K562 (cell line): Measurements from ENCODE around the gene GGT1. TPM values are rescaled to one million over a fixed set of nuclear protein-coding genes. Genes with fewer than 3 reads are reported as not detected.

ENCODE experiments used
- BHLHE40 ChIP-seq: IDR thresholded peaks from 2 replicates; pipeline ENCODE4 v1.6.1; 2011; ENCODE audit warnings: low read length, improper control_type of control experiment
- CBX3 ChIP-seq, 2 experiments: IDR thresholded peaks; 1 replicate in 1 of 2; 2 replicates in 1 of 2; pipeline ENCODE4 v1.6.1; 2012; ENCODE audit warnings: inconsistent platforms in 2 of 2, low read length in 2 of 2, borderline replicate concordance in 1 of 2, control low read depth in 1 of 2
- FOXM1 ChIP-seq, 2 experiments: fragments of 450-650 bp in 1 of 2; sonication (generic) in 1 of 2; formaldehyde crosslinking in 1 of 2; IDR thresholded peaks; 2 replicates each; pipeline versions ENCODE4 v1.6.1 to v1.9.0; 2017 to 2022; ENCODE audit warnings: low read depth in 2 of 2, mild to moderate bottlenecking in 2 of 2, missing genetic modification reagents in 1 of 2, moderate library complexity in 1 of 2
- KHSRP ChIP-seq: fragments of 450-650 bp; IDR thresholded peaks from 2 replicates; pipeline ENCODE4 v1.6.1; 2017
- MTA1 ChIP-seq: fragments of 450-650 bp; IDR thresholded peaks from 2 replicates; pipeline ENCODE4 v1.6.1; 2017; ENCODE audit warnings: borderline replicate concordance
- PHTF2 ChIP-seq: fragments of 250-450 bp; sonication (Bioruptor Pico); IDR thresholded peaks from 2 replicates; pipeline ENCODE4 v1.5.0; 2021; ENCODE audit warnings: mild to moderate bottlenecking
- SMARCA5 ChIP-seq: fragments of 450-650 bp; IDR thresholded peaks from 2 replicates; pipeline ENCODE4 v1.6.1; 2016
- SP2 ChIP-seq: IDR thresholded peaks from 2 replicates; pipeline ENCODE4 v1.6.1; 2011; ENCODE audit warnings: mild to moderate bottlenecking, low read depth, low read length, moderate library complexity; ENCODE audit not compliant: poor library complexity, severe bottlenecking; ENCODE audit errors: extremely low read depth
- TRIM28 ChIP-seq: fragments of 450-650 bp; IDR thresholded peaks from 2 replicates; pipeline ENCODE4 v1.6.1; 2017
- ZBED1 ChIP-seq: IDR thresholded peaks from 2 replicates; pipeline ENCODE4 v1.6.1; 2014
- ZC3H11A ChIP-seq: IDR thresholded peaks from 2 replicates; pipeline ENCODE4 v1.6.1; 2012; ENCODE audit warnings: low read depth, low read length, improper control_type of control experiment
- ZNF274 ChIP-seq: IDR thresholded peaks from 2 replicates; pipeline ENCODE4 v1.6.1; 2011; ENCODE audit warnings: low read depth, mild to moderate bottlenecking, low read length, moderate library complexity, borderline replicate concordance
- ZNF445 ChIP-seq: fragments of 250-450 bp; sonication (Bioruptor Pico); IDR thresholded peaks from 2 replicates; pipeline ENCODE4 v1.4.0; 2020; ENCODE audit warnings: low read depth, mild to moderate bottlenecking, moderate library complexity
- polyA plus RNA-seq, 8 experiments: library from polyadenylated mRNA; depleted of rRNA in 4 of 8; stranded (reverse) in 5 of 8; unstranded in 3 of 8; fragments of >200 nt; fragmentation: Nextera tagmentation in 2 of 8; fragmentation: Illumina TruSeq in 1 of 8; extraction: Ambion mirVana in 2 of 8; extraction: Trizol in 1 of 8; gene quantifications; 2 replicates each; pipeline versions ENCODE4 v1.2.1 to v1.2.3, GENCODE V29; 2011 to 2014; ENCODE audit warnings: inconsistent platforms in 1 of 8, missing spikeins in 1 of 8
- total RNA-seq, 7 experiments: library from RNA; depleted of rRNA in 6 of 7; stranded (reverse); fragments of >200 nt in 6 of 7; fragmentation: Illumina TruSeq in 2 of 7; extraction: Trizol in 2 of 7; gene quantifications; 2 replicates each; pipeline versions ENCODE4 v1.2.1 to v1.2.3, GENCODE V29; 2011 to 2021; ENCODE audit warnings: low replicate concordance in 1 of 7
- TF ChIP-seq, protein P1 (sequence below): fragments of 250-450 bp; sonication (Bioruptor Pico); IDR thresholded peaks from 2 replicates; pipeline ENCODE4 v1.9.0; 2021; ENCODE audit warnings: mild to moderate bottlenecking, inconsistent platforms
- TF ChIP-seq, protein P2 (sequence below): IDR thresholded peaks from 2 replicates; pipeline ENCODE4 v1.6.1; 2016; ENCODE audit warnings: missing genetic modification characterization, missing compliant biosample characterization
- TF ChIP-seq, protein P3 (sequence below): fragments of 450-650 bp; IDR thresholded peaks from 2 replicates; pipeline ENCODE4 v1.6.1; 2017; ENCODE audit warnings: antibody characterized with exemption, mild to moderate bottlenecking
- TF ChIP-seq, protein P4 (sequence below): fragments of 450-650 bp; IDR thresholded peaks from 2 replicates; pipeline ENCODE4 v1.6.1; 2016; ENCODE audit warnings: mild to moderate bottlenecking

The GGT1 gene
- total and polyA plus RNA-seq, 9 of the 15 experiments (the other 6 are each of a cell fraction or from before 2014, with no cell fraction given) = 0.46 to 11.8 (median 6.9) TPM

DNA sequence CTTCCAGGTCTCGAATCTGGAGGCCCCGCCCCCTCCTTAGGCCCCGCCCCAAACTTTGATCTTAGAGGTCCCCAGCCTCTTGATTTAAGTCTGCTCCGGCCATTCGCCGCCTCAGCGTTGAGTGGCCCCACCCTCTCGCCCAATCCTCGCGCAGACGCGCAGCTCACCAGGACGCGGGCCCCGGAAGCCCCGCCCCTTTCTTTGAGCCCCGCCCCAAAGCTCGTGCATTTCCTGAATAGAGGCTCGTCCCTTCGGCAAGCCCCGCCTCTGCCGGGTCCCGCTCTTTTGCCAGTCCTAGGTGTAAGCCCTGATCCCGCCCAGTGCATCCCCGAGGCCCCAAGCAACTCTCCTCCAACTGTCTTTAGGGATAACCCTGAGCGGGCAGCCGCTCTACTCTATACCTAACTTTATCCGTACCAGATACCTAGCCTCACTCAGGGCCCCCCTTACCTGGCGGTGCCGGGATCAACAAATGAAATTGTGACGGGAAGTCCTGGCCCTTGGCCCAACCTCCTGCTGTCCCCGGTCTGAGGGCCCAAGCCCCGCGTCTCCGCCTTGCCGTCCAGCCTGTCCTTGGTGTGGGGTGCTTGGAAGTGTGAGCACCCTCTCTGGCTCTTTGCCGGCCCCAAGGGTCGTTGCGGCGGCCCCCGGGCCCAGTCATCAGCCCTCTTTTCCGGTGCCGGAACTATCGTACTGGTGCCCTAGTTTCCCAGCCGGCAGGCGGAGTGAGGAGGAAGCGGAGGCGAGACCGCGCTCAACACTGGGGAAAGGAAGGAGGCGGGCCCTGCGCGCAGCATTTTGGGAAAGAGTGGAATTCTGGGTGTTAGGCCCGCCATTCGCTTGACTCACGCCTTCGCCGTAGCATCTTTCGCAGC is 47.6 kb upstream of the GGT1 start, which contains the start of gene SNRPD3 (continued):
- TF ChIP-seq, protein P1, sequence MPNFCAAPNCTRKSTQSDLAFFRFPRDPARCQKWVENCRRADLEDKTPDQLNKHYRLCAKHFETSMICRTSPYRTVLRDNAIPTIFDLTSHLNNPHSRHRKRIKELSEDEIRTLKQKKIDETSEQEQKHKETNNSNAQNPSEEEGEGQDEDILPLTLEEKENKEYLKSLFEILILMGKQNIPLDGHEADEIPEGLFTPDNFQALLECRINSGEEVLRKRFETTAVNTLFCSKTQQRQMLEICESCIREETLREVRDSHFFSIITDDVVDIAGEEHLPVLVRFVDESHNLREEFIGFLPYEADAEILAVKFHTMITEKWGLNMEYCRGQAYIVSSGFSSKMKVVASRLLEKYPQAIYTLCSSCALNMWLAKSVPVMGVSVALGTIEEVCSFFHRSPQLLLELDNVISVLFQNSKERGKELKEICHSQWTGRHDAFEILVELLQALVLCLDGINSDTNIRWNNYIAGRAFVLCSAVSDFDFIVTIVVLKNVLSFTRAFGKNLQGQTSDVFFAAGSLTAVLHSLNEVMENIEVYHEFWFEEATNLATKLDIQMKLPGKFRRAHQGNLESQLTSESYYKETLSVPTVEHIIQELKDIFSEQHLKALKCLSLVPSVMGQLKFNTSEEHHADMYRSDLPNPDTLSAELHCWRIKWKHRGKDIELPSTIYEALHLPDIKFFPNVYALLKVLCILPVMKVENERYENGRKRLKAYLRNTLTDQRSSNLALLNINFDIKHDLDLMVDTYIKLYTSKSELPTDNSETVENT (CRISPR knock-in tag) = no peak
- TF ChIP-seq ZNF445 = no peak
- no peak for TF ChIP-seq BHLHE40
- no peak for TF ChIP-seq ZBED1
- TF ChIP-seq, protein P2, sequence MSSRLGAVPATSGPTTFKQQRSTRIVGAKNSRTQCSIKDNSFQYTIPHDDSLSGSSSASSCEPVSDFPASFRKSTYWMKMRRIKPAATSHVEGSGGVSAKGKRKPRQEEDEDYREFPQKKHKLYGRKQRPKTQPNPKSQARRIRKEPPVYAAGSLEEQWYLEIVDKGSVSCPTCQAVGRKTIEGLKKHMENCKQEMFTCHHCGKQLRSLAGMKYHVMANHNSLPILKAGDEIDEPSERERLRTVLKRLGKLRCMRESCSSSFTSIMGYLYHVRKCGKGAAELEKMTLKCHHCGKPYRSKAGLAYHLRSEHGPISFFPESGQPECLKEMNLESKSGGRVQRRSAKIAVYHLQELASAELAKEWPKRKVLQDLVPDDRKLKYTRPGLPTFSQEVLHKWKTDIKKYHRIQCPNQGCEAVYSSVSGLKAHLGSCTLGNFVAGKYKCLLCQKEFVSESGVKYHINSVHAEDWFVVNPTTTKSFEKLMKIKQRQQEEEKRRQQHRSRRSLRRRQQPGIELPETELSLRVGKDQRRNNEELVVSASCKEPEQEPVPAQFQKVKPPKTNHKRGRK (tag) = no peak
- TF ChIP-seq MTA1 = peak; percentile 40; the same call in 1 of the 2 replicates
- peak; percentile 53 for TF ChIP-seq SP2
- TF ChIP-seq TRIM28 = 0 out of 2 replicates have a peak, but pooled peaks have one; percentile 45
- TF ChIP-seq KHSRP = no peak
- TF ChIP-seq, protein P3, sequence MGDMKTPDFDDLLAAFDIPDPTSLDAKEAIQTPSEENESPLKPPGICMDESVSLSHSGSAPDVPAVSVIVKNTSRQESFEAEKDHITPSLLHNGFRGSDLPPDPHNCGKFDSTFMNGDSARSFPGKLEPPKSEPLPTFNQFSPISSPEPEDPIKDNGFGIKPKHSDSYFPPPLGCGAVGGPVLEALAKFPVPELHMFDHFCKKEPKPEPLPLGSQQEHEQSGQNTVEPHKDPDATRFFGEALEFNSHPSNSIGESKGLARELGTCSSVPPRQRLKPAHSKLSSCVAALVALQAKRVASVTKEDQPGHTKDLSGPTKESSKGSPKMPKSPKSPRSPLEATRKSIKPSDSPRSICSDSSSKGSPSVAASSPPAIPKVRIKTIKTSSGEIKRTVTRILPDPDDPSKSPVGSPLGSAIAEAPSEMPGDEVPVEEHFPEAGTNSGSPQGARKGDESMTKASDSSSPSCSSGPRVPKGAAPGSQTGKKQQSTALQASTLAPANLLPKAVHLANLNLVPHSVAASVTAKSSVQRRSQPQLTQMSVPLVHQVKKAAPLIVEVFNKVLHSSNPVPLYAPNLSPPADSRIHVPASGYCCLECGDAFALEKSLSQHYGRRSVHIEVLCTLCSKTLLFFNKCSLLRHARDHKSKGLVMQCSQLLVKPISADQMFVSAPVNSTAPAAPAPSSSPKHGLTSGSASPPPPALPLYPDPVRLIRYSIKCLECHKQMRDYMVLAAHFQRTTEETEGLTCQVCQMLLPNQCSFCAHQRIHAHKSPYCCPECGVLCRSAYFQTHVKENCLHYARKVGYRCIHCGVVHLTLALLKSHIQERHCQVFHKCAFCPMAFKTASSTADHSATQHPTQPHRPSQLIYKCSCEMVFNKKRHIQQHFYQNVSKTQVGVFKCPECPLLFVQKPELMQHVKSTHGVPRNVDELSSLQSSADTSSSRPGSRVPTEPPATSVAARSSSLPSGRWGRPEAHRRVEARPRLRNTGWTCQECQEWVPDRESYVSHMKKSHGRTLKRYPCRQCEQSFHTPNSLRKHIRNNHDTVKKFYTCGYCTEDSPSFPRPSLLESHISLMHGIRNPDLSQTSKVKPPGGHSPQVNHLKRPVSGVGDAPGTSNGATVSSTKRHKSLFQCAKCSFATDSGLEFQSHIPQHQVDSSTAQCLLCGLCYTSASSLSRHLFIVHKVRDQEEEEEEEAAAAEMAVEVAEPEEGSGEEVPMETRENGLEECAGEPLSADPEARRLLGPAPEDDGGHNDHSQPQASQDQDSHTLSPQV = 0 out of 2 replicates have a peak, but pooled peaks have one; percentile 24
- TF ChIP-seq PHTF2 (CRISPR knock-in tag) = no peak
- no peak for TF ChIP-seq SMARCA5
- TF ChIP-seq CBX3 (IDR thresholded peaks at IDR 0.05; ENCODE audit: borderline replicate concordance in 1 of 2, low read length in 2 of 2) = peak in 1 of 2 experiments; percentile 61; a peak in 1 of 3 replicates
- 0 out of 2 replicates have a peak, but pooled peaks have one; percentile 22 for TF ChIP-seq FOXM1 (IDR thresholded peaks at IDR 0.05; ENCODE audit: low read depth)
- no peak for TF ChIP-seq FOXM1 (CRISPR knock-in tag; IDR thresholded peaks at IDR 0.05; ENCODE audit: low read depth)
- TF ChIP-seq, protein P4, sequence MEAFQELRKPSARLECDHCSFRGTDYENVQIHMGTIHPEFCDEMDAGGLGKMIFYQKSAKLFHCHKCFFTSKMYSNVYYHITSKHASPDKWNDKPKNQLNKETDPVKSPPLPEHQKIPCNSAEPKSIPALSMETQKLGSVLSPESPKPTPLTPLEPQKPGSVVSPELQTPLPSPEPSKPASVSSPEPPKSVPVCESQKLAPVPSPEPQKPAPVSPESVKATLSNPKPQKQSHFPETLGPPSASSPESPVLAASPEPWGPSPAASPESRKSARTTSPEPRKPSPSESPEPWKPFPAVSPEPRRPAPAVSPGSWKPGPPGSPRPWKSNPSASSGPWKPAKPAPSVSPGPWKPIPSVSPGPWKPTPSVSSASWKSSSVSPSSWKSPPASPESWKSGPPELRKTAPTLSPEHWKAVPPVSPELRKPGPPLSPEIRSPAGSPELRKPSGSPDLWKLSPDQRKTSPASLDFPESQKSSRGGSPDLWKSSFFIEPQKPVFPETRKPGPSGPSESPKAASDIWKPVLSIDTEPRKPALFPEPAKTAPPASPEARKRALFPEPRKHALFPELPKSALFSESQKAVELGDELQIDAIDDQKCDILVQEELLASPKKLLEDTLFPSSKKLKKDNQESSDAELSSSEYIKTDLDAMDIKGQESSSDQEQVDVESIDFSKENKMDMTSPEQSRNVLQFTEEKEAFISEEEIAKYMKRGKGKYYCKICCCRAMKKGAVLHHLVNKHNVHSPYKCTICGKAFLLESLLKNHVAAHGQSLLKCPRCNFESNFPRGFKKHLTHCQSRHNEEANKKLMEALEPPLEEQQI = no peak; the same call in 1 of the 2 replicates
- no peak for TF ChIP-seq ZC3H11A
- TF ChIP-seq ZNF274 = no peak
